ENCODE measurements around the gene CELF4.

CELF4 gene

DNA sequence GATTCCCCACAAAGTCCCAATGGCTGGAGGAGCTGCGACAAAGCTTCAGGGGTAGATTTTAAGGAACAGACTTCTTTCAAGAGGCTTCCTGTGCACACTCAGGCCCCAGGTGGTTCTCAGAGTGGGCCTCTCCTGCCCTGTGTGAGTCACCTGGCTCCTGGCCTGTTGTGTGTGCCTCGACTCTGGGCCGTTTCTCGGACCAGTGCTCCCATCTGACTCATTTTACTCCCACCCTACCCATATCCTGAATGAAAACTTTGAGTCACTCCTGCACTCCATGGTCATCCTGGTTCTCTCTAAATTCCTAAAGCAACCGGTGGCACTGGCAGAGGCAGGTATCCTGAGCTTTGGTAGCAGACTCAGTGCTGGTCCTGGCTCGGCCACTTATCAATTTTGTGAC, 84.1 kb downstream of the CELF4 start:
- TF ChIP-seq, protein P1, sequence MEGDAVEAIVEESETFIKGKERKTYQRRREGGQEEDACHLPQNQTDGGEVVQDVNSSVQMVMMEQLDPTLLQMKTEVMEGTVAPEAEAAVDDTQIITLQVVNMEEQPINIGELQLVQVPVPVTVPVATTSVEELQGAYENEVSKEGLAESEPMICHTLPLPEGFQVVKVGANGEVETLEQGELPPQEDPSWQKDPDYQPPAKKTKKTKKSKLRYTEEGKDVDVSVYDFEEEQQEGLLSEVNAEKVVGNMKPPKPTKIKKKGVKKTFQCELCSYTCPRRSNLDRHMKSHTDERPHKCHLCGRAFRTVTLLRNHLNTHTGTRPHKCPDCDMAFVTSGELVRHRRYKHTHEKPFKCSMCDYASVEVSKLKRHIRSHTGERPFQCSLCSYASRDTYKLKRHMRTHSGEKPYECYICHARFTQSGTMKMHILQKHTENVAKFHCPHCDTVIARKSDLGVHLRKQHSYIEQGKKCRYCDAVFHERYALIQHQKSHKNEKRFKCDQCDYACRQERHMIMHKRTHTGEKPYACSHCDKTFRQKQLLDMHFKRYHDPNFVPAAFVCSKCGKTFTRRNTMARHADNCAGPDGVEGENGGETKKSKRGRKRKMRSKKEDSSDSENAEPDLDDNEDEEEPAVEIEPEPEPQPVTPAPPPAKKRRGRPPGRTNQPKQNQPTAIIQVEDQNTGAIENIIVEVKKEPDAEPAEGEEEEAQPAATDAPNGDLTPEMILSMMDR (IDR thresholded peaks at IDR 0.05; ENCODE audit: extremely low read depth, insufficient read depth, missing control alignments), result no peak
- in situ Hi-C loops (cut with MboI; ENCODE audit: low pct_unique_long_range_greater_than_20kb, low sequenced_read_pairs, unreplicated experiment), result no loop called here
- DNase-seq (ENCODE audit: low spot score), result no peak

DNA sequence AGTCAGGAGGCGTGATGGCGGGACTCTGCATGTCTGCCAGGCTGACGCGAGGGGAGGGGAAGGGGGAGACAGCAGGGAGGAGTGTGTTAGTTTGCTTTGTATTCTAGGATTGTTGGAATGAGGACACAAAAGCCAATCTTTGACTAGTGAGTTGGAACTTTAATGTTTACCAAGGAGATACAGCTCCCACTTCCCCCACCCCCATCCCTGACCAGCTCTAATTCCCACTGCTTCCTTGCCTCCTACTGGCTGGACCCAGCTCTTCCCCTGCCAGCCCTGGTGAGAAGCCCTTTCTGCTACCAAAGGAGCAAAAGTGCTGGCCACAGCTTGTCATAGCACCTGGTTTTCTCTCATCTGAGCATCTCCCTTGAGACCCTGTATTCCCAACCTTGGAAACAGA, 84.5 kb downstream of the CELF4 start:
- in situ Hi-C loops (cut with MboI; ENCODE audit: low pct_unique_long_range_greater_than_20kb, low sequenced_read_pairs, unreplicated experiment), result no loop called here
- DNase-seq (ENCODE audit: low spot score), result no peak
- TF ChIP-seq, protein P1 (IDR thresholded peaks at IDR 0.05; ENCODE audit: extremely low read depth, insufficient read depth, missing control alignments), result no peak

DNA sequence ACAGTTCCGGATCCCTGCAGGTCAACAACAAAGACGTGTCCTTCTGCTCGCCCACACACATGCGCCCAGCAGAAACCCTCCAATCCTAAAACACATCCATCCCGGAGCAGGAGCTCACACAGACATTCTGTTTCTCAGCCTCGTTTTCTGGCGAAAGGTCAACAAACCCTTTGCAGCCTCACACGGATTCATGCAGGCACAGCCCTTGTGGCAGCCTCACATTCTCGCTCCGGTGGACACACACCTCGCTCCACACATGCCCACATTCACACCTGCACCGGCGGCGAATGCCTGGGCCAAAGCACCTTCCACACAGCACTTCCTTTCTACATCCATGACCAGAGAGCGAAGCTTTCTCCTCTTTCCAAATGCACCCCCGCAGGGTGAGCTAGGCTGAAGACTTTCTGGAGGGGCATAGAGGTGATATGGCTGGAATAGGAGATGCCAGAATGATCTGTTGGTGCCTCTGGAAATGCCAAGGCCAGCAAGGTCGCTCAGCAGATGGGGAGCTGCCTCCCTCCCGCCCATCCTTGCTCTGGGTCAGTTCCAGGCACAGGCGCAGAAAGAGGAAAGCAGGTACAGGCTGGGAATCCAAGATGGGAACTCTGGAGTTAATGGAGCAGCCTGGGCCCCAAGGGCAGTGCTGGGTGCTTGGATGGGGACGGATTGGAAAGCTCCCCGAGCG, 88.8 kb downstream of the CELF4 start:
- TF ChIP-seq, protein P1 (IDR thresholded peaks at IDR 0.05; ENCODE audit: extremely low read depth, insufficient read depth, missing control alignments), result no peak
- DNase-seq (ENCODE audit: low spot score), result no peak
- in situ Hi-C loops (cut with MboI; ENCODE audit: low pct_unique_long_range_greater_than_20kb, low sequenced_read_pairs, unreplicated experiment), result no loop called here

DNA sequence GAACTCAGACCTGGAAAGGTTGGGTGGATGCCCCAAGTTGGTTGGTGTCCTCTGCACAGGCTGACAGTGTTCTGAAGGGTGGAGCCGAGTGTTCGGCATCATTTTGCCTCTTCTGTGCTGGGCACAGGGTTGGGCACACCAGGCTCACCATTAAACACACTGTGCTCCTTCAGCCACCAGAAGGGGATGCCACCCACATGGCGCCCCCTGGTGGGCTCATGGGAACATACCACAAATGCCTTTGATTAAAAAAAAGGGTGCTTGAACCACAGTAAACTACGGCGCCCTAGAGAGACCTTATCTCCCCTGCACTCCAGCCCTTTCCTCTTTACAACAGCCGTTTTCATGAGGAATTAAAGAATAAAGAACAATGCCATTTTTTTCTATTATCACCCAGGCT, 89.4 kb downstream of the CELF4 start:
- in situ Hi-C loops (cut with MboI; ENCODE audit: low pct_unique_long_range_greater_than_20kb, low sequenced_read_pairs, unreplicated experiment), result no loop called here
- peak; percentile 60 for DNase-seq (ENCODE audit: low spot score)
- TF ChIP-seq, protein P1 (IDR thresholded peaks at IDR 0.05; ENCODE audit: extremely low read depth, insufficient read depth, missing control alignments), result peak; percentile 66

DNA sequence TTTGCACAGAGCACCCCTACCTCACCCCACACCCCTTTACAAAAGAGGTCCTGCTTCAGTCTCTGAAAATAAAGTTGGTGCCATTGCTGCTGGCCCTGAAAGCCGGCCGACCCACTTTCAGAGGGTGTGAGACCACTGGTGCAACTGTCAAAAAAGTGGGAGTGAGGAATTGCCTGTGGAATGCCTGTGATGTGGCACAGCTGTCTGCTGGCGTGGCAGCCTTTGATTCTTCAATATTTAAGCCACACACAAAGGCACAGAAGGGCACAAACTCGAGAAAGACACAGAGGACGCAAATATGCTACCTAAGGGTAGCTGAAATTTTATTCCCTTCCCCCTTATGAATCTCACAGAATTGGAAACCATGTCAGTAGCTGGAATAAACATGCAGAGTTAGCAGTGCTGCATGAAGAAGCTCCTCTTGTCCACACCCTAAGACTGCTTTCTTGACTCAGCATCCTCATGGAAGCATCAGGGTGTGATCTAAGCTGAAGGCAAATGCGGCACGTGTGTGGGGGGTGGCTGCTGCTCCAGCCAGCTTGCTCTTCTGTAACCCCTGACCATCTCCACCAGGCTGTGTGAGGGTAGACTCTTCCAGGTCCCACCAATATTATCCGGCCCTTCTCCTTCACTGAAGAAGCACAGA, 92.3 kb downstream of the CELF4 start:
- TF ChIP-seq, protein P1 (IDR thresholded peaks at IDR 0.05; ENCODE audit: extremely low read depth, insufficient read depth, missing control alignments), result no peak
- in situ Hi-C loops (cut with MboI; ENCODE audit: low pct_unique_long_range_greater_than_20kb, low sequenced_read_pairs, unreplicated experiment), result no loop called here
- DNase-seq (ENCODE audit: low spot score), result no peak

DNA sequence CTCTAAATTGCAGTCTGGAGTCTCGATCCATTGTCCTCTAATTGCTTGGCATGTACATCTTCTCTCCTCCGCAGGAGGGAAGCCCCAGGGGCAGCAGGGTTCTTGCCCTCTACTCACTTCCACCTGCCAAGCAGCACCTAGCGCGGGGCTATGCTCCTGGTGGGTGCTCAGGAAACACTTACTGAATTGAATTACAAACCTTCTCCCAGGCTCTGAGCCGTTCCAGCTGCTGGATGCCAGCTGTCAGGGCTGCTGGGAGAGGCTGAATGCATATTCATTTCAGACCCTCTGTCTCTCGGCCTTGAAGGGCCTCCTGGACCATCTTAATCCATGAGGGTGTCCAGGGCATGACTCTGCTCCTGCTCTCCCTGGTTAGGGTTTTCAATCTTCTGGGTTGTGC, 94.0 kb downstream of the CELF4 start:
- in situ Hi-C loops (cut with MboI; ENCODE audit: low pct_unique_long_range_greater_than_20kb, low sequenced_read_pairs, unreplicated experiment), result no loop called here

More for the DNA sequence above, 94.0 kb downstream of the CELF4 start:
- no peak for DNase-seq (ENCODE audit: low spot score)
- TF ChIP-seq, protein P1 (IDR thresholded peaks at IDR 0.05; ENCODE audit: extremely low read depth, insufficient read depth, missing control alignments), result no peak
